Measurements from ENCODE around the gene NFAM1. TPM values are rescaled to one million over a fixed set of nuclear protein-coding genes. Genes with fewer than 3 reads are reported as not detected.

The NFAM1 gene
- total and polyA plus RNA-seq, 11 donors = 0.33 to 13.5 (median 1.2) TPM

DNA sequence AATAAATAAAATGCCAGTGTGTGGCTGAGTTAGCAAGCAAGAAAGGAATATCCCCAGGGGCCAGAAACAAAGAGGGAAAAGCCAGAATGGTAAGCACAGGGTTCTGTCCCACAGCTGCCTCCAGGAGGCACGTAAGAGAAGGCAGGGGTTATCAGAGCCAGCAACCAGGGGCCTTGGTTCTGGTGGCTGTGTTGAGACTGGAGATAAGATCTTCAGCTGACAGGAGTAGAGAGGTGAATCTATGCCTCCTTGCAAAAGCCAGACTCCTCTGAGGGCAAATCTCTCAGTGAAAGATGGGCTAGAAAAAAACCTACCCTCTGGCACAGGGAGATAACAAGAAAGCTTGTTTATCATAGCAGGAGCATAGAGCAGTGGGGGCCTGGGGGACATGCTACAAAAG, 29.8 kb upstream of the NFAM1 start:
- intact Hi-C loops (cut with DNase I) = no loop called here
- DNase-seq (no peak), ATAC-seq (no peak)
- Histone ChIP-seq H3K27me3 (peaks cover 0 to 56% (median 15%) of the 10 kb centered on the region in 9 donors), H3K27ac (no peak overlapping the region), H3K4me1 (peaks cover 0 to 8% (median 0%) of the 10 kb centered on the region in 12 donors), H3K36me3 (no peaks in the 10 kb centered on the region), H3K9me3 (no peaks in the 10 kb centered on the region), H3K4me3 (no peak overlapping the region)
- no peak for TF ChIP-seq CTCF (IDR thresholded peaks at IDR 0.05)
- no peak for TF ChIP-seq POLR2A (IDR thresholded peaks at IDR 0.05)
- 38 to 62% (median 49%) methylated on average over 1 of the region's 1 CpG for WGBS, 4 donors

- H3K27me3 ChIP-seq = peaks cover 0 to 56% (median 15%) of the 10 kb centered on the region in 9 donors
- H3K36me3 ChIP-seq = no peaks in the 10 kb centered on the region
- TF ChIP-seq POLR2A (IDR thresholded peaks at IDR 0.05) = no peak
- no peak for TF ChIP-seq CTCF (IDR thresholded peaks at IDR 0.05)
- H3K9me3 ChIP-seq = no peaks in the 10 kb centered on the region
- H3K27ac ChIP-seq = no peak overlapping the region
- intact Hi-C loops (cut with DNase I) = no loop called here
- DNase-seq (no peak), ATAC-seq (no peak)
- peaks cover 0 to 8% (median 0%) of the 10 kb centered on the region in 12 donors for H3K4me1 ChIP-seq
- no peak overlapping the region for H3K4me3 ChIP-seq
- 64 to 79% (median 70%) methylated on average over 3 of the region's 3 CpGs for WGBS, 4 donors
Observed at GRCh38 chr22:42461511-42461910, 29.3 kb upstream of the NFAM1 start.

- Histone ChIP-seq H3K36me3 (no peaks in the 10 kb centered on the region), H3K4me3 (no peak overlapping the region), H3K4me1 (peaks cover 0 to 8% (median 0%) of the 10 kb centered on the region in 12 donors), H3K9me3 (no peaks in the 10 kb centered on the region), H3K27ac (no peak overlapping the region), H3K27me3 (peaks cover 0 to 56% (median 15%) of the 10 kb centered on the region in 9 donors)
- DNase-seq (no peak), ATAC-seq (no peak)
- no peak for TF ChIP-seq CTCF (IDR thresholded peaks at IDR 0.05)
- TF ChIP-seq POLR2A (IDR thresholded peaks at IDR 0.05) = no peak
- intact Hi-C loops (cut with DNase I) = loop anchor here in 1 of 10 donors (1.0 kb wide), 1 partner anchor 41 kb away; no protein-coding TSS in a partner anchor
- 17 to 23% (median 20%) methylated on average over 21 of the region's 21 CpGs for WGBS, 4 donors
Observed at GRCh38 chr22:42459287-42460063, 27.3 kb upstream of the NFAM1 start.

GRCh38 chr22:42452916-42453315, 20.7 kb upstream of the NFAM1 start:
- 61 to 80% (median 67%) methylated on average over 1 to 6 of the region's 6 CpGs for WGBS, 4 donors
- Histone ChIP-seq H3K27me3 (peaks cover 0 to 10% (median 2%) of the 10 kb centered on the region in 9 donors), H3K9me3 (no peaks in the 10 kb centered on the region), H3K27ac (no peak overlapping the region), H3K4me3 (no peak overlapping the region), H3K36me3 (no peaks in the 10 kb centered on the region), H3K4me1 (no peaks in the 10 kb centered on the region)
- intact Hi-C loops (cut with DNase I) = no loop called here
- DNase-seq (no peak), ATAC-seq (no peak)
- no peak for TF ChIP-seq CTCF (IDR thresholded peaks at IDR 0.05)
- TF ChIP-seq POLR2A (IDR thresholded peaks at IDR 0.05) = no peak
